NCI-H146 (cell line): ENCODE measurements around the gene NDUFS2.
"Not testable (repeated sequence)": the region's sequence is repeated elsewhere in the genome, so short reads cannot be mapped to it uniquely, and the experiment has no call there.

Source experiments
- DNase-seq: peaks from one replicate; lab custom pipeline; 2025; lab: John Stamatoyannopoulos, UW

NDUFS2 gene

DNA sequence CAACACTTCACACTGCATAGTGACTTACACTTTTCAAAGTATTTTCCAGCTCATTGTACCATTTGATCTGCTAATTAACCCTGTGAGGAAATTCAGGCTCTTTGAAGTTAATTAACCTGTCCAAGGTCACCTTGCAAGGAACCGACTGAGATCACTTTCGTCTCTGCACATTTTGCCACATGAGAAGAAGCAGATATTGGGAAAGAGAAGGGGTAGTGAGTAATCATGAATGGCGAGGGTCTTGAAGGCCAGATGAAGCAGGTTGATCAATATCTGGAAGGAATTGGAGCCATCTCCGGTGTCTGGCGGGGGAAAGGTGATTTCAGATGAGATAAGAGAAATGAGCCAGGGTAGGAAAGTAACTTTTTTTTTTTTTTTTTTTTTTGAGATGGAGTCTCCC lies 17.8 kb downstream of the NDUFS2 start:
- DNase-seq = no peak

DNA sequence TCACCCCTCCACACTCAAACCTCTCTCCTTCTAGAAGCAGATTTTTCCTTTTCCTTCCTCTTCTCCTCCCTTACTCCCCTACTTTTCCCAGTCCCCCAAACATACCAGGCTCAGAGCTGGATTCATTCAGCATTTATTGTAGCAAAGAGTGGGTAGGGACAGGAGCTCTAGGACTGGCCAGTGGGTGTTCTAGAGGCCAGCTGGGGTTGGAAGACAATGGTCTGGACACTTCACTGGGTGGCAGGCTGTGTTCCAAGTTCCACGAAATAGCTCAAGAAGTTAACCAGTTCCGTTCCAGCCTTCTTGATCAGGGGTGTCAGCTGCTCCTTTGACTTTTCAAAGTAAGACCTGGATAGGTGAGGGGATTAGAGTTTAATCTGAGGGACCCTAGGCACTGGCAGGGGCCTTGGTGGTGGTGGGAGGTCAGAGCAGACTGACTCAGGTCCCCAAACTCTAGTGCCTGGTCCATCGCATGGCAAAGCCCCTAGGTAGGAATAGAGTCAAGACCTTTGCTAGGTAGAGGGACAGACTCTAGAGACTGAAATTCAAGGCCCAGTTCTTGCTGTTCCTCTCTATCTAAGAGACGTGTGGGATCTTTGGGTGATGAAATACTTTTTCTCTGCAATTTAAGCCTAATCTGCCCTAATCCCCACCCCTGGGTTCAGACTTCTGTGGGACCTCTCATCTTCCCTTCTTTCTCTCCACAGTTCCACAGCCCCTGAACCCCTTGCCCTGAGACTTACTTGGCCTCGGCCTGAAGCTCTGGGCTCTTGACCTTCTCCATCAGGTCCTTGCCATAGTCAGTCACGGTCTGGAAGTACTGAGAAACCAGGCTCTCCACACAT lies 20.2 kb downstream of the NDUFS2 start:
- DNase-seq = no peak

DNA sequence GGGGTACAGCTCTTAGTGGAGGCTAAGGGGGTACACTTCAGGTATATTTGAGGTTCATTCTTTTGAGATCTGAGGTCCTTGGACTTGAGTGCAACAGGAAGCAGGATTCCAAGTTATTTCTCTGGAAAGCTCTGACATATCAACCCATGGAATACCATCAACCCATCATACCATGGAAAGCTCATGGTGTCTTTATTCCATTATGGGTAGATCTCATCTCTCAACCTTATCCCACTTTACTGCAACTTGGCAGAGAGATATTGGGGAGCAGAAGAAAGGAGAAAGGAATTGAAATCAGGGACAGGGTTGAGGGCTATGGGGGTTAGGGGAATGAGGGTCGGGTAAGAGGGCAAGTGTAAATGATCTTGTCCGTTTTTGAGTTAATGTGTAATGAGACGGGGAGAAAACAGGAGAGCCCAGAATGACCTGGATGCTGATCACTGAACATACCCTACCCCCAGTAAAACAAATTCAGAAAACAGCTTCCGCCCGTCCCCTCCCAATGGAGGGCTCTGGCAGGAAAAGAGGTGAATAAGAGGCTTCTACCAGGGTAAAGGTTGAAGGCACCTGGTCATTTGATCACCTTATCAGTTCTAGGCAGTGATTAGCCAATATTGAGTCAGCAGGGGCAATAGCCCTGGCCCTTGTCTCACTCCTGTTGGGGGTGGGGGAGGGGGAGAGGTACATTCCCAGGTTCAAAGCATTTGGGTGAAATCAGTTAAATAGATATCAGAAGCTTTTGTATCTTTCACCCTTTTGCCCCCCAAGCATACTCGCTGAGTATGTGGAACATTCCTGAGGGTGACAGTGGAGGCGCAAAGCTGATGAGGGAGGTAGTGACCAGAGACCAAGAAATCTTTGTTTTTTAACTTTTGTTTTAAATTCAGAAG lies 21.9 kb downstream of the NDUFS2 start:
- no peak for DNase-seq

DNA sequence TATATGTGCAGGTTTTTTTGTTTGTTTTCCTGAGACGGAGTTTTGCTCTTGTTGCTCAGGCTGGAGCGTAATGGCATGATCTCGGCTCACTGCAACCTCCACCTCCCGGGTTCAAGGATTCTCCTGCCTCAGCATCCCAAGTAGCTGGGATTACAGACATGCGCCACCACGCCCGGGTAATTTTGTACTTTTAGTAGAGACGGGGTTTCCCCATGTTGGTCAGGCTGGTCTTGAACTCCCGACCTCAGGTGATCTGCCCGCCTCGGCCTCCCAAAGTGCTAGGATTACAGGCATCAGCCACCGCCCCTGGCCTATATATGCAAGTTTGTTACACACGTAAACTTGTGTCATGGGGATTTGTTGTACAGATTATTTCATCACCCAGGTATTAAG lies 22.5 kb downstream of the NDUFS2 start:
- DNase-seq = not testable (repeated sequence)

DNA sequence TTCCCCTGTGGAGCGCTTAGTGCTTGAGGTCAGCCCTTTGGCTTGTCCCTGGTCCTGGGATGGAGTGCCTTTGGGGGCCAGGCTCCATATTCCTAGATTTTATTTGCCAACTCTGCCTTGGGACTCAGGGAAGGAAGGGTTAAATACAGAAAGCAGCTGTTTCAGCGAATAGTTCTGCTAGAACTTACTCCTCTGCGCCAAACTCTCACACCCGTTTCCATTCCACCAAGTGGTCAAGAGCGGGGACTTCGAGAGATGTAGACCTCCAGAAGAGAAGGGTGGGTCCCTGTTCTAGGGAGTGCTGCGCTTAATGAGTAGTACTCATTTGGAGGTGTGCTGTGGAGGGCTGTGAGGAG lies 23.0 kb downstream of the NDUFS2 start:
- DNase-seq = no peak

DNA sequence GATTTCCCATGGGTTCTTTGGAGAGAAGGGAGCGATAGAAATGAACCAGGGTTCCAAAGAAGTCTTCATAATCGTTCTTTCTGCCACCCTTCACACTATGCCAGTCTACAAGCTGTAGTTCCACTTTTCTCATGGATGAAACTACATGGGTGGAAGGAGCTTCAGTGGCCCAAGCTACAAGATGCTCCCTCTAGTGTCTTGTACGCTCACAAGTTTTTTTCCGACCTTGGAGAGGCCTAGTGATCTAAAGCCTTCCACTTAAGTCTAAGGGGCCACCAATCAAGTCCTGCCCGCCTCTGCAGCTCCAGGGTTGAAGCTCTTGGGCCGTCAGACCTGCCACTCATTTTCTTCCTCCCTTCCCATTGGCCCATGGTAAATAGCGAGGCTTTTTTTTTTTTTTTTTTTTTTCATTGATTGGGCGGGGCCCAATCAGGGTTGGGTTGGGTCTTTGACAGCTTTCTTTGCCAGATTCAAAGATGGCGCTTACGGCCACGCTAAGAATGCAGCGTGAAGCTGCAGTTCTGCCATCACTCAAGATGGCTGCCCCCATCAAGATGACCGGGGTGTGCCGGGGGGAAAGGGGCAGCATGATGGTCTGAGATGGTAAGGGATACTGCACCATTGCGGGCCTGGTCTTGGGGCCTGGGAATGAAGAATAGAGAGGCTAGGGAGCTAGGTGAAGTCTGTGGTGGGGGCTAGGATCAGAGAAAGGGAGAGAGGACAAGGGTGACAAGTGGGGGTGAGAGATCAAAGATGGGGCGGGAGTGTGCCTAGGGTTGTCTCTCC lies 23.6 kb downstream of the NDUFS2 start, which contains the start of gene TOMM40L:
Gene TOMM40L (plus strand): TSS at position 527 of the 786 bp plus-strand sequence. CDS start 430 bp downstream, outside the sequence.
- peak; percentile 98 for DNase-seq

DNA sequence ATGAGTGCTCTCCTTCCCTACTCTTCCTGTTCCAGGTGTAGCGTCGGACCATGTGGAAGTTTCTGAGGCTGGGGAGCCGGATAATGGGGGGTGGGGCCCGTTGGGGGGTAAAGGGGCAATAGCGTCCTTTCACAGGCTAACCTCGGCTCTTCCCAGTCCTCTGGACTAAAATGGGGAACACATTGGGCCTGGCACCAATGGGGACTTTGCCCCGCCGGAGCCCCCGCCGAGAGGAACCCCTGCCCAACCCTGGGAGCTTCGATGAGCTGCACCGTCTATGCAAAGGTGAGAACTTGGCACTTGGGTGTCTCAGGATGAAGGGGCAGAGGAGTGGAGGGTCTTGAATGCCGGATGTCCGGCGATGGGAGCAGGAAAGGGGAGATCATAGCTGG lies 24.1 kb downstream of the NDUFS2 start:
- DNase-seq = peak; percentile 37

DNA sequence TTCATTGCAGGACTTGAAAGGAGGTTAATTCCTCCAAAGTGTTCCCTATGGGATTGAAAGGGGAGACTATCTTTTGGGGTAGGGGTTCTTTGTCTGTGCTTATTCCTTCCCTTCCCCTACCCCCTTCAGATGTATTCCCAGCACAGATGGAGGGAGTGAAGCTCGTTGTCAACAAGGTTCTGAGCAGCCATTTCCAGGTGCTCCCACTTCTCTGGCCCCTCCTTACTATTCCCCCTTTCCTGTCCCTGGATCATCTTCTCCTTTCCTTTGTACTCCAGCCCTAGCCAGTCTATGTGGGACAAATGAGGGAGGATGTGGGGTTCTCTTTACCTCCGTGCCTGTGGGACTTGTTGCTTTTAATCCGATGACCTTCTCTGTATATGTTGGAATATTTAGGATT lies 24.6 kb downstream of the NDUFS2 start:
- DNase-seq = no peak

DNA sequence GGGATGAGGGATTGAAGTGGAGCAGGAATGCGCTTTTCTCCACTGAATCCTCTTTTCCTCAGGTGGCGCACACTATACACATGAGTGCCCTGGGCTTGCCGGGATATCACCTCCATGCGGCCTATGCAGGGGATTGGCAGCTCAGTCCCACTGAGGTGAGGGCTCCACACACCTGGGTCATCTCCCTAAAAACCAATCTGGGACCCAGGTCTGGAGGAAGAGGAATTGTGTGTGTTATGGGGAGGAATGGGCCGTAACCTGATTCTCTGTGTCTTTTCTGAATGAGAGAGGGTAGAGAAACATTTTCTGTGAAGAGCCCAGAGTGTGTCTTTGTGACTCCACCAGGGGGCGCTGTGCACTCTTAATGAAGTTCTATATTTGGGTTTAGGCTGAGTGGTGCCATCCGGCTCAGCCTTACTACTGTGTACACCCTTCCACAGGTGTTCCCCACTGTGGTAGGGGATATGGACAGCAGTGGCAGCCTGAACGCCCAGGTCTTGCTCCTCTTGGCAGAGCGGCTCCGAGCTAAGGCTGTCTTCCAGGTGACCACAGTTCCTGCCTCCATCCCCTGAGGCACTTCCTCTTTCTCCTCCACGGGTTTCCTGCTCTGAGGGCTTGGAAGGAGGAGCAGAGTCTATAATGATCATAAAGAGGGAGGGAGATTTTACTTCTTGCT lies 25.2 kb downstream of the NDUFS2 start:
- DNase-seq = peak; percentile 79

DNA sequence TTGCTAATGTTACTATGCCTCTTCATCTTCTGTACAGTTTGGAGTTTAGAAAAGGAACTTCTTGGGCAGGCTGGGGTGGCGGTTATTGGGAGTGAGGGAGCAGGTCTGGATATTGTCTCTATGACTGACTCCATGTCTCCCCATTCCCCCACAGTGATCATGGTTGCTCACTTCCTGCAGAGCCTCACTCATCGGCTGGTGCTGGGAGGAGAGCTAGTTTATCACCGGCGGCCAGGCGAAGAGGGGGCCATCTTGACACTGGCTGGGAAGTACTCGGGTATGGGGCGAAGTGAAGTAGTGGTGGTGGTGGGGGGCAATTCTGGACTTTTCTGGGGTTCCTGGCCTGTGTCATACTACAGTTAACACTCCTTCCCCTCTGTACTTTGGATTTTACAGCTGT lies 25.9 kb downstream of the NDUFS2 start:
- DNase-seq = no peak

DNA sequence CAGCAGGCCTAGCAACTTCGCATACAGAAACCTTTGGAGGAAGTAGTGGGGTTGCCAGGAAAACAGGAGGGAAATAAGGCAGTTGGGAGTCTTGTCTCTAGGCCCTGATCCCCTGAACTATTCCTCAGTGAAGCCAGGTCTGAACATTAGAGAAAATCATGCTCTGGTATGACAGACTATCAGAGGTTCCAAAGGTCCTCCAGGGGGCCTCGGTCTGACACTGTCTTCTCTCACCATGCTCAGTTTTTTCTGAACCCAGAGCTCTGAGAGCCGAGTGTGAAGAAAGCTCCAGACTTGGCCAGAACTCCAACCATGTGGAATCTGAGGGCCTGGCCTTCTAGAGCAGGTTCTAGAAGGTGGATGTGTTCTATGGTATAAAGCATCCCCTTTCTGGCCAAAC lies 27.7 kb downstream of the NDUFS2 start:
- DNase-seq = peak; percentile 21

DNA sequence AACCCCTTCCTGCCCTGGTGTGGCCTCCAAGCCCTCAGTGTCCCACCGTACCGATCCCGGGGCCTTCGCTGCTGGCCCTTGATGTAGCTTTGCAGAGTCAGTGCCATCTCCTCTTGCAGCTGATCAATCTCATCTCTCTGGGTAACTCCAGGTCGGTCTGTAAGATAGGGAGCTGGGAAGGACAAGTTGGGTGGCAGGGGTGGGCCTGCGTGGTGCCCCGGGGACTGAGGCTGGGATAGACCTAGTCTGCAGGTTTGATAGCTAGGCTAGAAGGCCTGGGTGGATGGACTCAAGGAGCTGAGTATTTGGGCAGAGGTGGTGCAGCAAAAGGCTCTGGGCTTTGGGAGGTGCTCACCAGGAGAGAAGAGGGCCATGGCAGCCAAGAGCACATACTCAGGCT lies 28.6 kb downstream of the NDUFS2 start:
- DNase-seq = no peak

DNA sequence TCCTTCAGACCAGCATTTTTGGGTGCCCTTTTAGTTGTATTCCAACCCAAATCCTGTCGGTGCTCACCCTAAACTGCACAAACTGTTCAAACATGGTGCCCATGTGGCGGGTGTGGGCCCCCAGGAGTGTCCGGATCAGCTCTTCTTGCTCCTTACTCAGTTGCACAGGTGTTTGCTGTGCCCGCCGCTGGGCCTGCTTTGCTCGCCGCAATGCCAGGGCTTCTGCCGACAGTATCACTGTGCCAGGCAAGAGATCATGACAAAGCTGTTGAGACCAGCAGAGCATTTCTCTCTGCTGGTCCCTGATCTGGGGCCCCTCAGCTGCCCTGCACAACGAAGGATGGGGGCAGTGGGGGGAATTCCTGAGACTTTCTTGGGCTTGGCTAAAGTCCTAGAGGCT lies 30.9 kb downstream of the NDUFS2 start:
- DNase-seq = no peak

DNA sequence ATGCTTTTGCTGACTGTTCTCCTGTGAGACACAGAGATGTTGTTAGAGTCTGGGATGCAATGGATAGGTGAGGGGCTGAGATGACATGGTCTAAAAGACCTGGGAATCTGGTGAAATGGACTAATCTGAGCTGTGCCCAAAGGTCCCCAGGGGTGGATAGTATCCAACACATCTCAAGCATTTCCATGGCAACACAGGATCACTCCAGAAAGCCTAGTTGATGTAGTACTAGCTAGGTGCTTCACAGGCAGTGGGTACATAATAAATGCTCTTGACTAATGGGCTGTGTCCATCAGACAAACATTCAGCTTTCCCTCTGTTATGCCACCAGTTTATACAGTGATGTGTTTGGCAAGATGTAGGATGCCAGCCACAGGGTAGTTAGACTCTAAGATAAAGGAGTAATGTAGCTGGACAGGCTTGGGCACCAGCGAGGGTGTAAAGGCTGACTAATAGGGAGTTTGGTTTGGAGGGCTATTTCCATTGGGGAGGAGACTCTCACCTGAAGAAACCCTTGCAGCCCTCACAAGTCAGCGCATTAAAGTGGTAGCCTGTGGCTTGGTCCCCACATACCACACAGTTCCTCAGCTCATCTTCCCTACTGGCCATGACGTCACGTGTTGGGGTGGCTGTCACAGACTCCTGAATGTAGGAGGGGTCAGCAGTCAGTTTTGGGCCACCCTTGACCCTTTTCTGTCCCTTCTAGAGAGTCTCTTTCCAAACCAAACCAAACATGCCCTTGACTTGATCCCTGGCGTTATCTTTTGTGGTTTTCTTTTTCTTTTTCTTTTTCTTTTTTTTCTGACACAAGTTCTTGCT lies 34.0 kb downstream of the NDUFS2 start:
- DNase-seq = no peak

DNA sequence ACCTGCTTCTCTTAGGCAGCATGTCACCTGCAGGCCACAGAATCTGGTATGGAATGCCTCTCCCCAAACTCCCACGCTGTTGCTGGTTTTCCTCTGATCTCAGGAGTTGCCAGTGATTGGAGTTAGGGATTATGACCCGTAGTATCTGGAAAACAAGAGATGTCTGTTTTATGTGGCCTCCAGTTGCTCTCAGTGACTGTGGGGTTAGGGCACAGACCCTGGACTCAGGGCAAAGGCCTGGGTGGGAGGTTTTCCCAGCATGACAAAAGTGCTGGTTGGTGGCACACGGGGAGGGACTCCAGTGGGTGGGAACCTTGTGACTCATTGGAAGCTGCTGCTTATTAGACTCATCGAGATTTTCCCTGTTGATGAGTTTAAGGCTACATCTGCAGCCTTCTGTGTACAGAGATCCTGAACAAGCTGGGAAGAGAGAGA lies 35.9 kb downstream of the NDUFS2 start, which contains the start of gene NR1I3:
Gene NR1I3 (minus strand): TSS at position 165 of the 435 bp plus-strand sequence. CDS start 1,638 bp downstream, outside the sequence.
- no peak for DNase-seq

DNA sequence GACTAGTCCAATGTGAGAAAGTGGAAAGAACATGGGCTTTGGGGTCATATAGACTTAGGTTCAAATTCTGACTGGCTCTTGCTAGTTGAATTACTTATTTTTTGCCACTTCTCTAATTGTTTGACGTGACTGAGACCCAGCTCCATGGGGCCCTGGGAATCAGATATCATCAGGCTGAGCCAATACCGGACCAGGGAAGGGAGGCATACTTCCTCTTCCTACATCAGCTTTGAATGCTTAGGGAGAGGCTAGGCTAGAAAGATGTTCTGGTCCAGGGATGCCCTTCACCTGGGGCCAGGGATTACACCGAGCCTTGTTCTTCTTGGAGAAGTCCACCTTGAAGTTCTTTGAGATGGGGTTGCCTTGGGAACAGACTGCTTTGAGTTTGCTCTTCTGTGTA lies 39.5 kb downstream of the NDUFS2 start:
- no peak for DNase-seq

DNA sequence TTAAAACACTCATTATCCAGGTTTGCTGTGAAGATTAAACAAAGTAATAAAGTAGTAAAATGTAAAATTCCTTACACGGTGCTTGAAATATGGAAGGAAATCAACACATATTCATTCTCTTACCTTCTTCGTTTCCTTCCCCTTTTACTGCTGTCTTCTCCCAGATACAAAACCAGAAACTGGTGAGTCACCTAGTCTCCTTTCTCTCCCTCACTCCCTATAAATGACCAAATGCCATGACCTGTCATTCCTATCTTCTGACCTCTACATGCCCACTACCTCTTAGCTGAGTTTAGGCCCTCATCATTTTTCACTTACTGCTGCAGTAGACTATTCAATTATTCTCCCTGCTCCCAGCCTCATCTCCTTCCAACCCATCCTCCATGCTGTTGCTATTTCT lies 40.1 kb downstream of the NDUFS2 start:
- DNase-seq = no peak

DNA sequence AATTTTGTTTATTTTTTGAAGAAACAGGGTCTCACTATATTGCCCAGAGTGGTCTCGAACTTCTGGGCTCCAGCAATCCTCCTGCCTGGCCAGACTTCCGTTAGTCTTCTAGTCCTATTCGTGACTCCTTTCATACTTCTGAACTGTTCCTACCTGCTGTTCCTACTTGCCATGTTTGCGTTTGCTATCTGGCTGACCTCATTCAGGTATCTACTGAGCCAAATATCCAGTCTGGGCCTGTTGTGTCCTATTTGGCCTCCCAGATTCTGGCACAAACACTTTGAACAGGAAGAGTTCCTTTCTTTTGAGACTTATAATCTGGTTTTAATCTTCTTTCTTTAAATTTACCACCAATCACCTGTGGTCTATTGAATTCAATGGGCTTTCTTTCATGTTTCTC lies 42.7 kb downstream of the NDUFS2 start:
- DNase-seq = no peak

DNA sequence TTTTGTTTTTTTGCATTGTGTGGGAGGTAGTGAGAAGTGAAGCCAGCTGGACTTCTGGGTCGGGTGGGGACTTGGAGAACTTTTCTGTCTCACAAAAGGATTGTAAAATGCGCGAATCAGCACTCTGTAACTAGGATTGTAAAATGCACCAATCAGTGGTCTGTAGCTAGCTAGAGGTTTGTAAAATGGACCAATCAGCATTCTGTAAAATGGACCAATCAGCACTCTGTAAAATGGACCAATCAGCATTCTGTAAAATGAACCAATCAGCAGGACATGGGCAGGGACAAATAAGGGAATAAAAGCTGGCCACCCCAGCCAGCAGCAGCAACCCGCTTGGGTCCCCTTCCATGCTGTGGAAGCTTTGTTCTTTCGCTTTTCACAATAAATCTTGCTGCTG lies 47.9 kb downstream of the NDUFS2 start:
- DNase-seq = not testable (repeated sequence)

DNA sequence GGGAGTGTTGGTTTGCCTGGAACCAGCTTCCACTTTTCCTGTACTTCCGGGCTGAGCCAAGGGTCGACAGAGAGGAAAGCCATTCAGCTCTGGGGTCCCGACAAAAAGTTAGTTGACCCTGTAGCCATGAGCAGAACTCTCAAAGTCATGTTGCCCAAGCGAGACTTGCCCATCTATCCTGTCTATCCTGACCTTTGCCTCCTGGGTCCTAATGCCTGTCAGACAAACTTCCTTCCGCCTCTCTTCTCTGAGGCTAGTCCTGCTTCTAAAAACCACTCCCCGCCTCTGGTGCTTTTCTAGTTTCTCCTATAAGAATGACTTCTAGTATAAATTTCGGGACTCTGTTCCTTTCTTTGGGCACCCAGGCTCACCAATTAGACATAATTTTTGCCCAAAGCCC lies 48.7 kb downstream of the NDUFS2 start:
- DNase-seq = no peak

DNA sequence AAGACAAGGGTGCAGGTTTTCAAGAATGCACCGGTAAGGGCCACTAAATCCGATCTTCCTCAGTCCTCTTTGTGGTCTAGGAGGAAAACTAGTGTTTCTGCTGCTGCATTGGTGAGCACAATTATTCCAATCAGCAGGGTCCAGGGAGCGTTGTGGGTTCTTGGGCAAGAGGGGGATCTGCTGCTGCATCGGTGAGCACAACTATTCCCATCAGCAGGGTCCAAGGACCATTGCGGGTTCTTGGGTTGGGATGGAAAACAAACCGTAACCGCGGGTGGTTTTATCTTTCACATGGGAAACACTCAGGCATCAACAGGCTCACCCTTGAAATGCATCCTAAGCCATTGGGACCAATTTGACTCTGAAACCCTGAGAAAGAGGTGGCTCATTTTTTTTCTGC lies 49.4 kb downstream of the NDUFS2 start:
- DNase-seq = no peak
